GM12874 (cell line): ENCODE results near the gene MED12L.
A peak's percentile ranks its signal among the peaks of the same experiment; 100 is the strongest.

Experiments
- TF ChIP-seq, protein P1 (sequence below): IDR thresholded peaks from 2 replicates; pipeline ENCODE4 v1.5.1; 2011; ENCODE audit warnings: low read depth, mild to moderate bottlenecking, control low read depth, low read length, moderate library complexity; ENCODE audit not compliant: insufficient read depth

Gene MED12L

DNA sequence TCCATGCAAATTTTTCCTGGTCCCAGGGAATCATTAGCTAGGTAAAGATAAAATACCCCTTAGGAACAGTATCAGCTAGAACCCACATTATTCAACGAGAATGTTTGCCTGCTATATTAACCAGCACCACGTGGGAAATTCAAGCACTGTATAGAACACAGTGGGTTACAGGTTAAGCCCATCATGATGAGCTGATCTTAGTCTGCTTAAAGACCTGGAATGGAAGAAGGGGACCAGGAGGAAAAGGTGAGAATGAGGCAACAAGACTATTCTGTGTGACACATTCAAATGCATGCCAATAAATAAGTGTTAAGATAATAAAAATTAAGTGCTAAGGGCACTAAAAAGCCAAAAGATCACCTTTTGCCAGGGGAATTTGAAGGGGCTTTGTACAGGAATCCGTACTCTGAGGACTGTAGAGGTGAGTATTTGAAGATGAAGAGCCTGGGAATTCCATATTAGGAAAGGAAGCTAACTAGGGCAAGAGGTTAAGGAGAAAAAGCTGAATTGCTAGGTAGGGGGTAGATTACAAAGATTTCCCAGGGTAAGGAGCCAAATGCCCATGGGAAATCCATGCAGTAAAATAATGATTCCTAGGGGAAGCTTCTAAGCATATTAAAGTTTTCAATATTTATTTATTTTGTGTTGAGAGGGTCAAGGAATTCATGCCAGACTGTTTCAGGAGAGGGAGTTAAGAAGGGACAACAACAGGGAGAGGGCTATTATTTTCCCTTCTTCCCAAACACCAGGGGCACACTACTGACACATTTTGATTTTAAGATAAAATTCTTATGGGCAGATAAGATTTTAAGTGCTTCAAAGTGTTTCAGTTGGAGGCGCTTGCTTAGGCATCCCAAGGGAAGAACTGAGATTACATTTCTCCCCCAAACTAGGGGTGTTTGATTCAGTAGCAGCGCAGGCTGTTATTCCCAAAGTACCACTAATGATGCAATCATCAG lies 2.3 kb upstream of the MED12L start:
- TF ChIP-seq, protein P1, sequence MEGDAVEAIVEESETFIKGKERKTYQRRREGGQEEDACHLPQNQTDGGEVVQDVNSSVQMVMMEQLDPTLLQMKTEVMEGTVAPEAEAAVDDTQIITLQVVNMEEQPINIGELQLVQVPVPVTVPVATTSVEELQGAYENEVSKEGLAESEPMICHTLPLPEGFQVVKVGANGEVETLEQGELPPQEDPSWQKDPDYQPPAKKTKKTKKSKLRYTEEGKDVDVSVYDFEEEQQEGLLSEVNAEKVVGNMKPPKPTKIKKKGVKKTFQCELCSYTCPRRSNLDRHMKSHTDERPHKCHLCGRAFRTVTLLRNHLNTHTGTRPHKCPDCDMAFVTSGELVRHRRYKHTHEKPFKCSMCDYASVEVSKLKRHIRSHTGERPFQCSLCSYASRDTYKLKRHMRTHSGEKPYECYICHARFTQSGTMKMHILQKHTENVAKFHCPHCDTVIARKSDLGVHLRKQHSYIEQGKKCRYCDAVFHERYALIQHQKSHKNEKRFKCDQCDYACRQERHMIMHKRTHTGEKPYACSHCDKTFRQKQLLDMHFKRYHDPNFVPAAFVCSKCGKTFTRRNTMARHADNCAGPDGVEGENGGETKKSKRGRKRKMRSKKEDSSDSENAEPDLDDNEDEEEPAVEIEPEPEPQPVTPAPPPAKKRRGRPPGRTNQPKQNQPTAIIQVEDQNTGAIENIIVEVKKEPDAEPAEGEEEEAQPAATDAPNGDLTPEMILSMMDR: no peak

DNA sequence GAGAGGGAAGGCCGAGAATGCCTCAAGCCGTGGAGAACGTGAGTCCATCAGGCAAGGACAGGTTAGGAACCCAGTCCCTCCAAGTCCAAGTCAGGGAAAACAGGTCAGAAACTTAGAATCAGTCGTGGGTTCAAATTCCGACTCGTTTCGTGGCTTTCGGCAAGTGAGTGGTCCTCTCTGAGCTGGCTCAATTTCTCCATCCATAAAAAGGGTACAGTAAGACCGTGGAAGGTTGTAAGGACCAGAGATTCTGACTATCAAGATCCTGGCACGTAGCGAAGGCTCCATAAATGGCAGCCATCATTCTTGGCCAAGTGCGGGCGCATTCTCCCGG lies 604 bp upstream of the MED12L start:
- TF ChIP-seq, protein P1: no peak

DNA sequence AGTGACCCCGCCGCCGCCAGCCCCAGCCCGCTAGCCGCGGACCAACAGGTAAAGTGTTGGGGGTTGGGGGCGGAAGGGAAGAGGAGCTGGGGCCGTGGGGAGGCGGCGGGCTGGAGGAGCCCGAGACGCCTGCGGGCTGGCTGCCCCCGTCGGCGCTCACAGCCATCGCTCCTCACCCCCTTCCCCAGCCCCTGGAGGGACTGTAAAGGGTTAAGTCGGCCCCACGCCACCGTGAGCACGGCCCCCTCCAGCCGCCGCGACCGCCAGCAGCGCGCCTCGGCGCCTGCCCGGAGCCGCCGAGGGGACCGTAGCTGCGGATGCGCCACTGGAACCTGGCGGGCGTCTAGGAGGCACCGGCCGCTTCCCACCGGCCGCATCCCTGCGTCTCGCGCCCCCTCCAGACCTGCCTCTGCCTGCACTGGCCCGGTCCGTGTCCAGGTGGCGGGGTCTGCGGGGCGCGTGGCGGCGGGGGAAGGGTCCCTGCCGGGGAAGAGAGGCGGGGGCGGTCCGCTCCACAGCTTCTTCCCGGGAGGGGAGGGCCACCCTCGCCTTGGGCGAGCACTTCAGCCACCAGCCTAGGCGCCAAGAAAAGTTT lies 522 bp downstream of the MED12L start:
- TF ChIP-seq, protein P1: no peak

DNA sequence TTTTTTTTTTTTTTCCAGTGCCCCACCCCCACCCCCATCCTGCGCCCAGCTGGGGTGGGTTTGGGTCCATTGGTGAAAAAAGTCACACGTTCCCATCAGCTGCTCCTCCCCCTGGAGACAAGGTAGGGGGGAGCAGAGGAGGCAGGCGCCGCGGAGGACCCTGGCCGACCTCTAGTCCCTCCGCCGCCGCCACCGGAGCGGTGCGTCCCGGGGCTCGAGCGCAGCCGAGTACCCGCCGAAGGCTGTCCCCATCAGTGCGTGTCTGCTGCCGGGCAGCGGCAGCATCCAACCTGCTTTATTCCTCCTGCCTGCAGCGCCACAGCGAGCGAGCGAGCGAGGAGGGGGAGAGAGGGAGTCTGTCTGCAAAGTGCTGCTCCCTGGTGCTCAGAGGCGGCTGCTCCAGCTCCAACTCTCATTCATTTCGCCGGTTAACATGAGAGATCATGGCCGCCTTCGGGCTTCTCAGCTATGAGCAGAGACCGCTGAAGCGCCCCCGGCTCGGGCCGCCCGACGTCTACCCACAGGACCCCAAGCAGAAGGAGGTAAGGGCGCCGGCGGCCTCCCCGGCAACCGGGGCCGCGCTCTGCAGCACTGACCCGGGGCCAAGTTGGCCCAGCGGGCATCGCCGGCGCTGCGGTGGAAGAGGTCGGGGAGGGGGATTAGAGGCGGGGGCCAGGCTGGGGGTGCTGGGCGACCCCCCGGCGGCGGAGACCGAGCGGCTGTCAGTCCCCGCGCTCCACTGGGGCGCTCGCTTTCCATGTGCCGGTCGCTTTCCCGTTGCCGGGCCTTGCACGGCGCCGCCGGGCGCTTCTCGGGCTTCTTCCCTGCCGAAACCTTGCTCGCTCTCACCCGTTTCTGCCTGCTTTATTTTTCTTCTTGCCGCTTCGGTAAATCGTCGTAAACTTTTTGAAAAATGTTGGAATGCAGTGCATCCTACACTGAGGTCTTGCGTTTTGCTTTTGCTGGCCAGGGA lies 1.3 kb downstream of the MED12L start:
- TF ChIP-seq, protein P1: peak; percentile 25; the same call in 1 of the 2 replicates

DNA sequence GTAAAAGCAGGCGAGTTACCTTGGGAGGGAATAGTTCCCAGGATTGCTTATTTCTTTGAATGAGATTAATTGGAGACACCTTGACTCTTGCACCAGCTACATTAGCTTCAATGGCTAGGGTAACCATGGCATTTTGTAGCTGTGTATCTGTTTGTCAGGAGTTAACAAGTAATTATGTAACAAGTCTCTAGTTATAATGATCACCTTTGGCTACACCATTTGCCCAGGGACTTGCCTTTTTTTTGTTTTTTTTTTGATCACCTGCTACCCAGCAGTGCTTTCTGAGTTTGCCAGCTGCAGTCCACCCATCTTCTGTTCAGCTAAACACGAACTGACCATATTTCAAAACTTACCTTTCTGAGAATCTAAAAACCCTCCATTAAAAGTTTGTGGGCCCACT lies 2.2 kb downstream of the MED12L start:
- TF ChIP-seq, protein P1: no peak

DNA sequence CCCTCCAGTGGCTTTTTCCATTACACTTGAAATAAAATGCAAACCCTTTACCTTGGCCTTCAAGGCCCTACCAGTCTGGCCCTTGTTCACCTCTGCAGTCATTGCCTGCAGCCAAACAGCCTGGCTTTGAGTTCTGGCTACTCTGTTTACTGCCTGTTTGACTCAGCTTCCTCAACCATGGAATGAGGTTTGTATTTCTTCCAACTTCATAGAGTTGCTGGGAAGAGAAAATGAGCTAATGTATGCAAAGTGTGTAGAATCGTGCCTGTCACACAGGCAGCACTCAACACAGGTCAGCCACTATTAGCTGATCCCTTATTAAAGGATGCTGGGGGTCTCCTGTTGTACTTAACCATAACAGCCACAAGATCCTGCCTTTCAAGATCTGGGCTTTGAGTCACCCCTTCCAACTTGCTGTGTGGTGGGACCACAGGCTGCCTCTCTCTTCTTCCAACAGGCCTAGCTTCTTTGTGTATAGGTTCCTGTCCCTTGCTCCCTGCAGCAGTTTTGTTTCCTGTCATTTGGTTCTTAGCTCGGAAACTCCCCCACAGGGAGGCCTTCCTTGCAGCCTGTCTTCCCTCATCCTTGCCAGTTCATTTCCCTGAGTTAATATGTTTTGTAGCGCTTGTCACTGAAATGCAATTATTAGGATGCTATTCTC lies 6.4 kb downstream of the MED12L start:
- TF ChIP-seq, protein P1: no peak

DNA sequence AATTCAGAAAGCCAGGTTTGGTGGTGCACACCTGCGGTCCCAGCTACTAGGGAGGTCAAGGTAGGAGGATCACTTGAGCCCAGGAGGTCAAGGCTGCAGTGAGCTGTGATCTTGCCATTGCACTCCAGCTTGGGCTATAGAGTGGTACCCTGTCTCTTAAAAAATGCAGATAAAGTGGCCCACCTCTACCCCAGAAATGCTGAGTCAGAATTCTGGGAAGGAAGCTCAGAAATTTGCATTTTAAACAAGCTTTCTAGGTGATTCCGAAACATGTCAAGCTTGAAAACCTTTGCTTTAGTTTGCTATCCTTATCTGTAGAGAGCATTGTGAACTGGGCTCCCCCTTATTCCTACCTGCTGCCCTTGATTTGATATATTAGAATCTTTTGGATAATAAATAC lies 7.7 kb downstream of the MED12L start:
- TF ChIP-seq, protein P1: no peak
